GM12891 (cell line): ENCODE results near the gene DDAH2.

Source experiments
- PAX5 ChIP-seq: IDR thresholded peaks from 2 replicates; pipeline ENCODE4 v1.6.1; 2011; ENCODE audit warnings: low read length, moderate library complexity, mild to moderate bottlenecking; ENCODE audit not compliant: insufficient read depth, severe bottlenecking
- POLR2A ChIP-seq: IDR thresholded peaks from 2 replicates; pipeline ENCODE4 v1.6.1; 2011; ENCODE audit warnings: low read depth, low read length, control low read depth
- POLR2AphosphoS5 ChIP-seq: IDR thresholded peaks from 2 replicates; pipeline ENCODE4 v1.6.1; 2011; ENCODE audit warnings: low read depth, low read length, control low read depth
- POU2F2 ChIP-seq: IDR thresholded peaks from 2 replicates; pipeline ENCODE4 v1.6.1; 2011; ENCODE audit warnings: low read depth, mild to moderate bottlenecking, control low read depth, low read length, moderate library complexity
- SPI1 ChIP-seq: IDR thresholded peaks from 2 replicates; pipeline ENCODE4 v1.6.1; 2011; ENCODE audit warnings: low read depth, low read length, control low read depth
- TAF1 ChIP-seq: IDR thresholded peaks from 2 replicates; pipeline ENCODE4 v1.6.1; 2011; ENCODE audit warnings: low read depth, low read length, control low read depth

GRCh38 chr6:31730631-31731086, 1.6 kb upstream of the DDAH2 start:
- no peak for TF ChIP-seq POLR2A
- no peak for TF ChIP-seq POLR2AphosphoS5
- TF ChIP-seq TAF1: no peak
- TF ChIP-seq SPI1: no peak
- TF ChIP-seq POU2F2: no peak
- no peak for TF ChIP-seq PAX5
